PC-9 (cell line): ENCODE data around the gene IFITM5. TPM values are rescaled to one million over a fixed set of nuclear protein-coding genes. Genes with fewer than 3 reads are reported as not detected.

Experiments
- BruUV-seq: library from RNA; stranded (reverse); fragments of 400-500 nt; replicated peaks from 2 replicates; lab custom pipeline; 2021; lab: Mats Ljungman, UMichigan
- CTCF ChIA-PET: fragments of 300-600 bp; sonication (Branson Sonifier 250); formaldehyde crosslinking; loops from one replicate; lab custom pipeline; 2022; ENCODE audit warnings: antibody characterized with exemption; lab: Charles Lee
- POLR2A ChIA-PET: fragments of 300-600 bp; sonication (Branson Sonifier 250); formaldehyde crosslinking; loops from one replicate; lab custom pipeline; 2022; ENCODE audit warnings: antibody characterized with exemption; ENCODE audit not compliant: unreplicated experiment; lab: Charles Lee
- DNase-seq, 2 experiments: peaks; one replicate each; pipeline versions ENCODE4 v3.0.0 to v3.0.0-alpha.2; 2015 to 2022; ENCODE audit warnings: mixed read lengths in 1 of 2
- H2AFZ ChIP-seq: fragments of 200-600 bp; sonication (generic); 2 replicates; pipeline ENCODE4 v1.8.1; 2017; ENCODE audit warnings: antibody characterized with exemption
- H3F3A ChIP-seq: fragments of 200-600 bp; sonication (generic); 2 replicates; pipeline ENCODE4 v1.8.1; 2017; ENCODE audit warnings: antibody characterized with exemption, mild to moderate bottlenecking, low read depth; ENCODE audit not compliant: insufficient read depth
- H3K27ac ChIP-seq: fragments of 200-600 bp; sonication (generic); 2 replicates; pipeline ENCODE4 v1.6.1; 2016; ENCODE audit warnings: mixed run types
- H3K27me3 ChIP-seq: fragments of 200-600 bp; sonication (generic); 2 replicates; pipeline ENCODE4 v1.6.1; 2016; ENCODE audit warnings: low read depth, mixed run types; ENCODE audit not compliant: insufficient read depth
- H3K36me3 ChIP-seq: fragments of 200-600 bp; sonication (generic); 2 replicates; pipeline ENCODE4 v1.6.1; 2016; ENCODE audit warnings: low read depth, mixed run types
- H3K4me1 ChIP-seq: fragments of 200-600 bp; sonication (generic); replicated peaks from 2 replicates; pipeline ENCODE4 v1.6.1; 2016; ENCODE audit warnings: mixed run types; ENCODE audit not compliant: insufficient read depth
- H3K4me2 ChIP-seq: fragments of 200-600 bp; sonication (generic); 2 replicates; pipeline ENCODE4 v1.6.1; 2017; ENCODE audit warnings: mixed run types
- H3K4me3 ChIP-seq: fragments of 200-600 bp; sonication (generic); 2 replicates; pipeline ENCODE4 v1.6.1; 2016; ENCODE audit warnings: mixed run types
- H3K79me2 ChIP-seq: fragments of 200-600 bp; sonication (generic); 2 replicates; pipeline ENCODE4 v1.6.1; 2017; ENCODE audit warnings: low read depth, mixed run types
- H3K9me2 ChIP-seq: fragments of 200-600 bp; sonication (generic); 2 replicates; pipeline ENCODE4 v1.8.1; 2017; ENCODE audit warnings: mild to moderate bottlenecking; ENCODE audit not compliant: insufficient read depth
- H3K9me3 ChIP-seq: fragments of 200-600 bp; sonication (generic); 2 replicates; pipeline ENCODE4 v1.8.1; 2016; ENCODE audit warnings: low read depth; ENCODE audit not compliant: insufficient read depth
- H4K20me1 ChIP-seq: fragments of 200-600 bp; sonication (generic); 2 replicates; pipeline ENCODE4 v1.8.1; 2017; ENCODE audit not compliant: insufficient read depth
- EZH2 ChIP-seq: fragments of 200-600 bp; sonication (generic); IDR thresholded peaks from 2 replicates; pipeline ENCODE4 v1.8.0; 2017; ENCODE audit warnings: antibody characterized with exemption, low read depth
- intact Hi-C: fragments of 100-400 bp; cut with micrococcal nuclease; formaldehyde crosslinking; loops from one replicate; pipeline ENCODE4 v1.10.0; 2022; ENCODE audit not compliant: unreplicated experiment
- total RNA-seq: library from RNA; stranded (reverse); gene quantifications from 2 replicates; pipeline ENCODE4 v1.2.3, GENCODE V29; 2021
- TF ChIP-seq, protein P1 (sequence below): fragments of 200-600 bp; sonication (generic); conservative IDR thresholded peaks from 2 replicates; pipeline ENCODE4 v1.6.1; 2017; ENCODE audit warnings: mixed run types, antibody characterized with exemption, mild to moderate bottlenecking, moderate library complexity

The IFITM5 gene
- total RNA-seq, 1 experiment from 2014 or later, result not detected

DNA sequence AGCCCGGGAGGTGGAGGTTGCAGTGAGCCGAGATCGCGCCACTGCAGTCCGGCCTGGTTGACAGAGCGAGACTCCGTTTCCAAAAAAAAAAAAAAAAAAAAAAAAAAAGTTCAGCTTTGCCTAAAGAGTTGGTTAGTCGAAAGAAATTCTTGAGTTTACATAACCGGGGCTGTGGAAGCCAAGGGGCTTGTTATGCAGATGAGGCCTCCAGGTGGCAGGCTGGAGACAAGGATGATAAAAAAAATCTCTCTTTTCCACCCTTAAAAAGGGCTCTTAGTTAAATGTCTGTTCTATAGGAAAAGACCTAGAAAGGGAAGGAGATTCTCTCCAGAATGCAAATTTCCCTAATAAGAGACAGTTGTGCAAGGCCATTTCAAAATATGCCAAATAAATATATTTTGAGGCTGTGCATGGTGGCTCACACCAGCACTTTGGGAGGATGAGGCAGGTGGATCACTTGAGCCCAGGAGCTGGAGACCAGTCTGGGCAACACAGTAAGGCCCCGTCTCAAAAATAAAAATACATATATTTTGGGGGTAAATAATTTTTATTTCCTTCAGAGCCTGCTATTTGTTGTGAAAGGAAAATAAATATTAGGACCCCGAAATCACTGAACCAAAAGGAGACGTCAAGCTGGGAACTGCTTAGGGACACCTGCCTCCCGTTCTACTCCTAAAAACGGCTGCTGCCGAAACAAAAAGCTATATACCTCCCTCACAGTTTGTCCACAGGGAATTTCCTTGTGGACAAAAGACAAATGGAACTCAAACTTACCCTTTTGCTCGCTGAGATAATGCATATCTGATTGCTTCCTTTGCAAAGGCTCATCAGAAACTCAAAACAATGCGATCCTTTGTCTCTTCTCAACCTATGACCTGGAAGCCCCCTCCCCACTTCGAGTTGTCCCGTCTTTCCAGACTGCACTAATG lies 5.9 kb upstream of the IFITM5 start:
- H3K79me2 ChIP-seq, result no peaks in the 10 kb centered on the region
- peaks cover 10% of the 10 kb centered on the region for H3K4me1 ChIP-seq
- DNase-seq, result peak in 1 of 2 experiments; percentile 54
- no peak overlapping the region for H3K4me3 ChIP-seq
- H2AFZ ChIP-seq, result no peak overlapping the region
- H3K4me2 ChIP-seq, result no peak overlapping the region
- H3K9me3 ChIP-seq, result no peaks in the 10 kb centered on the region
- TF ChIP-seq EZH2, result no peak
- TF ChIP-seq, protein P1, sequence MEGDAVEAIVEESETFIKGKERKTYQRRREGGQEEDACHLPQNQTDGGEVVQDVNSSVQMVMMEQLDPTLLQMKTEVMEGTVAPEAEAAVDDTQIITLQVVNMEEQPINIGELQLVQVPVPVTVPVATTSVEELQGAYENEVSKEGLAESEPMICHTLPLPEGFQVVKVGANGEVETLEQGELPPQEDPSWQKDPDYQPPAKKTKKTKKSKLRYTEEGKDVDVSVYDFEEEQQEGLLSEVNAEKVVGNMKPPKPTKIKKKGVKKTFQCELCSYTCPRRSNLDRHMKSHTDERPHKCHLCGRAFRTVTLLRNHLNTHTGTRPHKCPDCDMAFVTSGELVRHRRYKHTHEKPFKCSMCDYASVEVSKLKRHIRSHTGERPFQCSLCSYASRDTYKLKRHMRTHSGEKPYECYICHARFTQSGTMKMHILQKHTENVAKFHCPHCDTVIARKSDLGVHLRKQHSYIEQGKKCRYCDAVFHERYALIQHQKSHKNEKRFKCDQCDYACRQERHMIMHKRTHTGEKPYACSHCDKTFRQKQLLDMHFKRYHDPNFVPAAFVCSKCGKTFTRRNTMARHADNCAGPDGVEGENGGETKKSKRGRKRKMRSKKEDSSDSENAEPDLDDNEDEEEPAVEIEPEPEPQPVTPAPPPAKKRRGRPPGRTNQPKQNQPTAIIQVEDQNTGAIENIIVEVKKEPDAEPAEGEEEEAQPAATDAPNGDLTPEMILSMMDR, result peak; percentile 61
- peaks cover 6% of the 10 kb centered on the region; the same call in 1 of the 2 replicates for H3F3A ChIP-seq
- ChIA-PET CTCF (no interaction called here), POLR2A (interaction anchor here (0.5 to 0.6 kb wide), 2 partner anchors 51 to 63 kb away, joined by 6 to 14 read pairs; no protein-coding TSS in a partner anchor)
- no peaks in the 10 kb centered on the region for H4K20me1 ChIP-seq
- no peaks in the 10 kb centered on the region for H3K36me3 ChIP-seq
- BruUV-seq, result no TSS peak
- no peaks in the 10 kb centered on the region for H3K27me3 ChIP-seq
- no peak overlapping the region for H3K27ac ChIP-seq
- intact Hi-C loops, result loop anchor here (5.0 kb wide), 2 partner anchors 52 to 142 kb away; no protein-coding TSS in a partner anchor
- H3K9me2 ChIP-seq, result no peaks in the 10 kb centered on the region

DNA sequence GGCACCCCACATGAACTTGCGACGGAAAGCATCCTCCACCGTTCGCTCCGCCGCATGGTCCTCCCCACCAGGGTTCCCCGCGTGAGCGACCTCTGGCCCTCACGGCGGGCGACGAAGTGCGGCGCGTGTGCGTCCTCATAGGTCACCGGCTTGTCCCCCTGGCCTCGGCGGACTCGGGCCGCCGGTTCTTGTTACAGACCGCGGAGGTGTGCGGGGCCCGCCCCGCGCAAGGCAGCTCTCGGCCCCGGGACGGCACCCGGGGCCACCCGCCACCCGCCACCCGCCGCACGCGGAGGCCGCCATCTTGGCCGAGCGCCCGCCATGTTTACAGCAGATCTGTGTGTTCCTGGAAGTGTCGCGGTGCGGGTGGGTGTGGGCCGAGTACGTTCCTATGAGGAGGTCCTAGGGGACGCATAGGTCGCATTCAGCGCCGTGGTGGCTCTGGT lies 4.8 kb upstream of the IFITM5 start:
- ChIA-PET CTCF (no interaction called here), POLR2A (no interaction called here)
- Histone ChIP-seq H3K9me3 (no peaks in the 10 kb centered on the region), H3K4me3 (no peak overlapping the region), H3K9me2 (no peaks in the 10 kb centered on the region), H3K4me2 (no peak overlapping the region), H2AFZ (no peak overlapping the region), H3K27me3 (no peaks in the 10 kb centered on the region), H3K27ac (no peak overlapping the region), H3F3A (no peaks in the 10 kb centered on the region), H3K4me1 (peaks cover 2% of the 10 kb centered on the region), H3K79me2 (no peaks in the 10 kb centered on the region), H4K20me1 (no peaks in the 10 kb centered on the region), H3K36me3 (no peaks in the 10 kb centered on the region)
- TF ChIP-seq EZH2, result no peak
- TF ChIP-seq, protein P1, result no peak
- intact Hi-C loops, result no loop called here
- no TSS peak for BruUV-seq
- DNase-seq, result no peak

DNA sequence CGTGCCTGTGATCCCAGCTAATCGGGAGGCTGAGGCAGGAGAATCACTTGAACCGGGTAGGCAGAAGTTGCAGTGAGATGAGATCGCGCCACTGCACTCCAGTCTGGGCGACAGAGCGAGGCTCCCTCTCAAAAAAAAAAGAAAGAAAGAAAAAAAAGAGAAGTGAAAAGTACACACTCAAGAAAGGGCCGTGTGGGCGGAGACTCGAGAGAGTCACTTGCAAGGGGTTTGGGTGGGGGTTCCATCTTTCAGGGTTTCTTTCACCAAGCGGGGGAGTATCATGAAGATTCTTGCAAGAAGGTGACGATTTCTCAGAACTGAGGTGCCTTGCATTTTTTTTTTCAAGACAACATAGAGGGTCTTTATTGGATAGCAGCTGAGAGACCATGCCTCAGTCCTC lies 4.0 kb upstream of the IFITM5 start:
- H3K9me3 ChIP-seq, result no peaks in the 10 kb centered on the region
- H3K4me3 ChIP-seq, result no peak overlapping the region
- H3K4me1 ChIP-seq, result no peaks in the 10 kb centered on the region
- no peaks in the 10 kb centered on the region for H3F3A ChIP-seq
- H2AFZ ChIP-seq, result no peak overlapping the region
- ChIA-PET POLR2A (no interaction called here), CTCF (no interaction called here)
- no peaks in the 10 kb centered on the region for H3K79me2 ChIP-seq
- no peak overlapping the region for H3K4me2 ChIP-seq
- BruUV-seq, result no TSS peak
- H3K27me3 ChIP-seq, result no peaks in the 10 kb centered on the region
- H3K27ac ChIP-seq, result no peak overlapping the region
- TF ChIP-seq, protein P1, result no peak
- no peak for TF ChIP-seq EZH2
- H3K9me2 ChIP-seq, result no peaks in the 10 kb centered on the region
- intact Hi-C loops, result no loop called here
- DNase-seq, result no peak
- no peaks in the 10 kb centered on the region for H3K36me3 ChIP-seq
- no peaks in the 10 kb centered on the region for H4K20me1 ChIP-seq
